Stimulated activated CD4-positive, alpha-beta T cell treated with anti-CD3 and anti-CD28 coated beads, Interleukin-1b, Interleukin-23, amount 100 ng/mL, for 1 hour (primary cell): ENCODE measurements around the gene UTP11.
"Not testable (repeated sequence)": the region's sequence is repeated elsewhere in the genome, so short reads cannot be mapped to it uniquely, and the experiment has no call there.

Experiments used
- DNase-seq, 2 donors: peaks; one replicate each; pipeline ENCODE4 v3.0.0-alpha.2; 2020; ENCODE audit warnings: low read depth in 2 of 2

UTP11 gene, protein sequence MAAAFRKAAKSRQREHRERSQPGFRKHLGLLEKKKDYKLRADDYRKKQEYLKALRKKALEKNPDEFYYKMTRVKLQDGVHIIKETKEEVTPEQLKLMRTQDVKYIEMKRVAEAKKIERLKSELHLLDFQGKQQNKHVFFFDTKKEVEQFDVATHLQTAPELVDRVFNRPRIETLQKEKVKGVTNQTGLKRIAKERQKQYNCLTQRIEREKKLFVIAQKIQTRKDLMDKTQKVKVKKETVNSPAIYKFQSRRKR

GRCh38 chr1:38012363-38013226 is at the start of gene UTP11:
TSS of gene UTP11 (plus strand) at chr1:38012734. CDS start at chr1:38012803, 69 bp downstream.
- peak; percentile 70 to 82 for DNase-seq

- DNase-seq = not testable (repeated sequence)
Measured at GRCh38 chr1:37964106-37964505, 48.4 kb upstream of the UTP11 start.

DNA sequence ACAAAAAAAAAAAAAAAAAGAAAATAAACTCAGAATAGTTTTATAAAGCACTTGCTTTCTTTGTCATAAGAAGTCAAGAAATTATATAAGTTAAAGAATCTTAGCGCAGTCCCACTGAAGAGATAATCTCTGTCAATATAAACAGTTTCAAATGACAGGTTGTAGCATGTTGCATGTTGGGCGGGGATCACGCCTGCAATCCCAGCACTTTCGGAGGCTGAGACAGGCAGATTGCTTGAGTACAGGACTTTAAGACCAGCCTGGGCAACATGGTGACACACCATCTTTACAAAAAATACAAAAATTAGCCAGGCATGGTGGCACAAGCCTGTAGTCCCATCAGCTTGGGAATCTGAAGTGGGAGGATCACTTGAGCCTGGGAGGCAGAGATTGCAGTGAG is 47.2 kb upstream of the UTP11 start:
- no peak for DNase-seq

DNA sequence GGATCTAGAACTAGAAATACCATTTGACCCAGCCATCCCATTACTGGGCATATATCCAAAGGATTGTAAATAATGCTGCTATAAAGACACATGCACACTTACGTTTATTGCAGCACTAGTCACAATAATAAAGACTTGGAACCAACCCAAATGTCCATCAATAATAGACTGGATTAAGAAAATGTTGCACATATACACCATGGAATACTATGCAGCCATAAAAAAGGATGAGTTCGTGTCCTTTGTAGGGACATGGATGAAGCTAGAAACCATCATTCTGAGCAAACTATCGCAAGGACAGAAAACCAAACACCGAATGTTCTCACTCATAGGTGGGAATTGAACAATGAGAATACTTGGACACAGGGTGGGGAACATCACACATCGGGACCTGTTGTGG is 38.9 kb upstream of the UTP11 start:
- DNase-seq = not testable (repeated sequence)

DNA sequence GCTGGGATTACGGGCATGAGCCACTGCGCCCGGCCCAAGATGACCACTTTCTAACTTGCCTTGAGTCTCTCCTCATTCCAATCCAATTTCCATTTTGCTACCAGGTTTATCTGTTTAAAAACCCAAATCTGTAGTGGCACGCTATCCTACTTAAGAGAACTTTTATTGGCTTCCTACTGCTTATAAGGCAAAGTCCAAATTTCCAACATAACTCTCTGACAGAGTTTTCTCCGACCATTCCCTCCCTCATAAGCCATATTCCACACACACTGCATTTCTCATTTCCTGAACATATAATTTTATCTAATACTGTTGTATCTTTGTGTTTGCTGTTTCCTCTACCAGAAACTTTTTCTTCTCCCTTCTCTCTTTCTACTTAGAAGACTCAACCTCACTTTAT is 38.0 kb upstream of the UTP11 start:
- DNase-seq = no peak

- DNase-seq = not testable (repeated sequence)
Measured at GRCh38 chr1:37975083-37975482, 37.5 kb upstream of the UTP11 start.

DNA sequence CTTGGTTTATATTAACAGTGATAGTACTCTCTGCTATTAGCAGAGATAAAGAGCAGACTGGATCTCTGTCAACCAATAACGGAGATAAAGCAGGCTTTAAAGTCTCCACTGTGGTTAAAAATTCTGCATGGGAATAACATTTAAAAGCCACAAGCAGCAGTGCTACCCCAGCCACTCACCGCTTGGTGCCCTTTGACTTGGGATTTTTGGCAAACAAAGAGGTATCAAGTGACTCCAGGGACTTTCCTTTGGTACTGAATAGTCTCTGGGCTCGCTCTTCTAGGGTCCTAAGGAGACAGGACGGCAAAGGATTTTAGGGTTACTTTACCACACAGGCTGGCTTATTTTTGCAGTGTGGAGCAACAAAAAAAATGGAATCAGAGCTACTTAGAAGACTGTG is 34.0 kb upstream of the UTP11 start:
- no peak for DNase-seq

- no peak for DNase-seq
Measured at GRCh38 chr1:37983546-37983945, 29.0 kb upstream of the UTP11 start.

DNA sequence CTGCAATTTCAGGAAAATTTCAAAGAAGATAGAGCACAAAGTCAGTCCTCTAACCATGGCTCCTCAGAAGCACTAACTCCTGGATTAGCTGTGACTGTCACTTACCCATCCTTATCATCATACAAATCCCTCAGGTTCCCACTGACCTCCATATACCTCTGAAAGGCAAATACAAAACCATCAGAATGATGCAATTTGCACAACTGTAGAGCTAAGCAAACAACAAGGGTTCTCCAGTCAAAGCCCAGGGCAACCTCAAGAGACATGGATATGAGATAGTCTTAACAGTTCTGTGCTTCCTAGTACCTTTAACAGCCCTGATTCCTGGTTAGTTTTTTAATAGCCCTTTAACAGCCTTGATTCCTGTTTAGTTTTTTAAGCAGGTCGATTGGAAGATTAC is 24.9 kb upstream of the UTP11 start:
- DNase-seq = no peak

DNA sequence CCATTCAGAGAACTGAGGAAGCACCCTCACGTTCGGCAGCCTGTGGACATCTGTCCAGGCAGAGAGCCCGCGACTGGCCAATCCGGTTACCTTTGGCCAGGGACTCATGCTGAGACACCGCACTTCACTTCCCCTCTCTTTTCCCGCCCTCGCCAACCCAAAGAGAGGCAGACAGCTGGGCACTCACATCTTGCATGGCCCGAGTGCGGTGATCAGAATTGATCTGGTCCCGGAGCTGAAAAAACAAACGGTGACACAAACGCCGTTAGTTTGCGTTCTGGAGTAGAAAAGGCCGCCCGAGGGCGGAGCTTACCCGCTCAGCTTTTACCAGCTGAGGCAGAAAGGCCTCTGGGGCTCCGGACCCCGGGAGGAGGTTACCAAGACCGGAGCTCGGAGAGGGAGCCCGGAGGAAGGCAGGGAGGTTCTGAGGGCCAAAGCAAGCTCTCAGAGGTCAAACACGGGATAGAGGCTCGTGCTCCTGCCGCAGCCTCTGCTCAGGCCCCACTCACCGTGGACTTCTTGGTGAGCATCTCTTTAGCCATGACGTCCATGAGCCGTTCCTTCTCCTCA is 23.1 kb upstream of the UTP11 start:
- DNase-seq = no peak

GRCh38 chr1:37994886-37995566 is 17.5 kb upstream of the UTP11 start:
- no peak for DNase-seq

DNA sequence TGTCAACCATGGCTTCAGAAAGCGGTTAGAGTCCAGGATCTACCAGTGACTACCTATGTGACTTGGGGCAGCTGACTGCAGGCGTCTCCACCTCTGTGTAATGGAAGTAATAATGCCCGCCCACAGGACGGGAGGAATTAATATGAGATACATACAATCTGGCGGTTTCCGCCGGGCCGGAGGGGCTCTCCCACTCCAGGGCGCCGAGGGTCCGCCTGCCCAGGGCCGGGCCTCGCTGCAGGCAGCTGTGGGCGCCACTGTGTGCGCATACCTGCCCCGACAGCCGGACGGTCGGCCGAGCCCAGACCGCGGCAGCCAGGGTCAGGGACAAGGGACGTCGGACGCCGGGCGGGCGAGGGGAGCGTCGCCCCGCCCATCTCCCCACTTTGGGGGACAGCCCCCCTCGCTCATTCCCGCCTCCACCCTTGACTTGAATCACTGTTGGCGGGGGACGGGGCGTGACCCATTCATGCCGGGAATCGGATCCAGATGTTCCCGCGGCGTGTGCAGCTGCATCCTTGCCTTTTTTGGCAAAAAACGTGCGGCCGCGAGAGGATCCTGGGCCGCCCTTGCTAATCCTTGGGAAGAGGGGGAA is 16.7 kb upstream of the UTP11 start:
- no peak for DNase-seq

GRCh38 chr1:37997256-37998088 is 15.1 kb upstream of the UTP11 start:
- DNase-seq = no peak

DNA sequence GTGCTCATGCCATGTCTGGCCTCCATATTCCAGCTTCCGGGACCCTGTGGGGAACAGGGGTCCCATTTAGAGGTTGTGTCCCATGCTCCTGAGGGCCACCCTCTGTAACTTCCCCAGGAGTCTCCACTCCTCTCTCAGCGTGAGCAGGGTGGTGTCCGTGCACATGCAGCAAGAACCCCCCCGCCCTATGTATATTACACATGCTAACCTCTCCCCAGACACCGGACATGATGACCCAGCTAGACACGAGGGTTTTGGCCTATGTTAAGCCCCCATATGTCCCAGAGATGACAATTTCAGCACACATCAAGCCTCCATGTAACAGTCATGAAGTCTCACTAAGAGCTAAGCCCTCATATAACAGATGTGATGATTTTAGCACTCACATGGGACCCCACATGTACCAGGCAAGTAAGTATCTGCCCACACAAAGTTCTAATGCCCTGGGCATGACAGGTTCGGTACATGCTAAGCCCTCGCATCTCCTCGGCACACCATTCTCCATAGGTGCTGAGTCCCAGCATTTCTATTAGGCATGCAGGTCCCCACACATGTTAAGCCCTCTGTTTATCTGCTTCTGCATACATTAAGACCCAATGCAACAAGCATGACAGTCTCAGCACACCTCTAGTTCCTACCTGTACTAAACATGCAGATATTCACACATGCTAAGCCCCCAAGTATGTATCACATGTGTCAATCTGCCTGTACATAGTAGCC is 14.3 kb upstream of the UTP11 start:
- DNase-seq = no peak

DNA sequence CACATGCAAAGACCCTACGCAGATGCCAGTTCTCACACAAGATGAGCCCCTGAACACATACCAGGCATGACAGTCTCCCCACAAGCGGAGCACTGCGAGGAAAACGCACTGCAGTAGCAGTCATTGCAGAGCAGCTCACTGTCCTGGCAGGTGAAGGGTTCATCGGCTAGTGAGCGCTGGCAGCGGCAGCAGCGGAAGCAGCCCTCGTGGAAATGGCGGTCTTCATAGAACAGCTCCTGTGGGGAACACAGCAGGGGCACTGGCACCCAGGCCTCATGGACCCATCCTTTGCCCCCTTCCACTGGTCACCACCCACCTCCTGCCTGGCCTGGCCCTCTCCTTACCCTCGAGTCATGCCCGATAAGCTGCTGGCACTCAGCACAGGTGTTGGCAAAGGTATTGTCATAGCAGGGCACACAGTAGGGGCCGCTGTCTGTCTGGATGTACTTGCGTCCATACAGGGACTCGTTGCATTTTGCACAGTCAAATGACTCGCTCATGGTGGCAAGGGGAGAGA is 13.6 kb upstream of the UTP11 start:
- no peak for DNase-seq

DNA sequence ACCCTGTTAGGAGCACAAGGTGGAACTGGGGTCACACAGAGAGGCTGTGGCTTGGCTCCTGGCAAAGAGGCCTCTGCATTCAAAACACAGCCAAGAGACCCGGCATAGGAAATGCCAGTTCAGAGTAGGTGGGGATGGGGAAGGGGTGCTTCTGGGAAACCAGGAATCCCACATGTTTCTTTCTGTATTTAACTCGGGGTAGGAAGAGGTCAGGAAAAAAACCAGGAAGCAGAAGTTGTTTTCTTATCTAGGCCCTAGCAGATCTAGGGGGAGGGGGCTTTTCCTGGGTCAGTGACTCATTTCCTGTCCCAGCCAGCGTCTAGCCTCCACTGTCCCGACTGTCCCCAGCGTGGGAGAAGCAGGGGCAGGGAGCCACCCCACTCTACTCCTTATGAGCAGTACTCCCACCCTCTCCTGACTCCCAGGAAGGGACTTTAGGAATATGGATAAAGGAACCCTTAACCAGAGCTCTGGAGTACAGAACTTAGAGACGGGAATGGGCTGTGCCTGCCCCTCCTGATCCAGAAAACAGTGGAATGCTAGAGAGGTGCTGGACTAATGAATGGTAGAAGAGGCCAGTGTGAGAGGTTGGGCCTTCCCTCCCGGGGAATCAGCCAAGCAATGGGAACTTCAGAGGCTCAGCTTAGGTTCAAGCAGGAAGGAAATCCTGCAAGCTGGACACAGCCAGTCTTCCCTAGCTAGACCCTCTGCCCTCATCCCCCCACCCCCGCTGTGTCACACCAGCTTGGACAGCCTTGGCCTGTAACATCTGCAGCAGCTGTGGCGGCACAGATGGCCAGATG is 12.9 kb upstream of the UTP11 start:
- no peak for DNase-seq

- no peak for DNase-seq
Measured at GRCh38 chr1:38000233-38000528, 12.4 kb upstream of the UTP11 start.

GRCh38 chr1:38000529-38001455 is 11.7 kb upstream of the UTP11 start:
- DNase-seq = no peak
